K562 (cell line): ENCODE measurements around the gene CLDN14. TPM values are rescaled to one million over a fixed set of nuclear protein-coding genes. Genes with fewer than 3 reads are reported as not detected.

Source experiments
- CBFB ChIP-seq: sonication (generic); formaldehyde crosslinking; IDR thresholded peaks from 2 replicates; pipeline ENCODE4 v1.4.0; 2020; ENCODE audit warnings: mild to moderate bottlenecking, missing genetic modification reagents
- HCFC1 ChIP-seq: IDR thresholded peaks from 2 replicates; pipeline ENCODE4 v1.6.1; 2012; ENCODE audit warnings: low read depth, low read length, improper control_type of control experiment
- HDAC1 ChIP-seq, 2 experiments: fragments of 450-650 bp; IDR thresholded peaks; 2 replicates each; pipeline ENCODE4 v1.6.1; 2016 to 2017; ENCODE audit warnings: inconsistent platforms in 1 of 2, mild to moderate bottlenecking in 1 of 2, moderate library complexity in 1 of 2
- WHSC1 ChIP-seq: IDR thresholded peaks from one replicate; pipeline ENCODE4 v1.6.1; 2012; ENCODE audit warnings: low read length, control low read depth, inconsistent platforms
- ZNF766 ChIP-seq: fragments of 200-800 bp; sonication (Bioruptor generic); conservative IDR thresholded peaks from 2 replicates; pipeline ENCODE4 v1.6.1; 2016; ENCODE audit warnings: missing genetic modification characterization, missing compliant biosample characterization
- polyA plus RNA-seq, 8 experiments: library from polyadenylated mRNA; depleted of rRNA in 4 of 8; stranded (reverse) in 5 of 8; unstranded in 3 of 8; fragments of >200 nt; fragmentation: Nextera tagmentation in 2 of 8; fragmentation: Illumina TruSeq in 1 of 8; extraction: Ambion mirVana in 2 of 8; extraction: Trizol in 1 of 8; gene quantifications; 2 replicates each; pipeline versions ENCODE4 v1.2.1 to v1.2.3, GENCODE V29; 2011 to 2014; ENCODE audit warnings: inconsistent platforms in 1 of 8, missing spikeins in 1 of 8
- total RNA-seq, 7 experiments: library from RNA; depleted of rRNA in 6 of 7; stranded (reverse); fragments of >200 nt in 6 of 7; fragmentation: Illumina TruSeq in 2 of 7; extraction: Trizol in 2 of 7; gene quantifications; 2 replicates each; pipeline versions ENCODE4 v1.2.1 to v1.2.3, GENCODE V29; 2011 to 2021; ENCODE audit warnings: low replicate concordance in 1 of 7
- TF ChIP-seq, protein P1 (sequence below), 2 experiments: fragments of 450-650 bp in 1 of 2; sonication (generic) in 1 of 2; formaldehyde crosslinking in 1 of 2; IDR thresholded peaks; 2 replicates each; pipeline versions ENCODE4 v1.7.1 to v1.9.0; 2016 to 2022; ENCODE audit warnings: inconsistent platforms in 1 of 2, mild to moderate bottlenecking in 1 of 2, missing genetic modification reagents in 1 of 2
- TF ChIP-seq, protein P2 (sequence below), 2 experiments: fragments of 450-650 bp; formaldehyde crosslinking in 1 of 2; IDR thresholded peaks; 2 replicates each; pipeline versions ENCODE4 v1.4.0 to v1.6.1; 2014 to 2020; ENCODE audit warnings: mild to moderate bottlenecking in 2 of 2, borderline replicate concordance in 1 of 2, low read depth in 1 of 2

Gene CLDN14
- total and polyA plus RNA-seq, 9 of the 15 experiments (the other 6 are each of a cell fraction or from before 2014, with no cell fraction given): not detected

DNA sequence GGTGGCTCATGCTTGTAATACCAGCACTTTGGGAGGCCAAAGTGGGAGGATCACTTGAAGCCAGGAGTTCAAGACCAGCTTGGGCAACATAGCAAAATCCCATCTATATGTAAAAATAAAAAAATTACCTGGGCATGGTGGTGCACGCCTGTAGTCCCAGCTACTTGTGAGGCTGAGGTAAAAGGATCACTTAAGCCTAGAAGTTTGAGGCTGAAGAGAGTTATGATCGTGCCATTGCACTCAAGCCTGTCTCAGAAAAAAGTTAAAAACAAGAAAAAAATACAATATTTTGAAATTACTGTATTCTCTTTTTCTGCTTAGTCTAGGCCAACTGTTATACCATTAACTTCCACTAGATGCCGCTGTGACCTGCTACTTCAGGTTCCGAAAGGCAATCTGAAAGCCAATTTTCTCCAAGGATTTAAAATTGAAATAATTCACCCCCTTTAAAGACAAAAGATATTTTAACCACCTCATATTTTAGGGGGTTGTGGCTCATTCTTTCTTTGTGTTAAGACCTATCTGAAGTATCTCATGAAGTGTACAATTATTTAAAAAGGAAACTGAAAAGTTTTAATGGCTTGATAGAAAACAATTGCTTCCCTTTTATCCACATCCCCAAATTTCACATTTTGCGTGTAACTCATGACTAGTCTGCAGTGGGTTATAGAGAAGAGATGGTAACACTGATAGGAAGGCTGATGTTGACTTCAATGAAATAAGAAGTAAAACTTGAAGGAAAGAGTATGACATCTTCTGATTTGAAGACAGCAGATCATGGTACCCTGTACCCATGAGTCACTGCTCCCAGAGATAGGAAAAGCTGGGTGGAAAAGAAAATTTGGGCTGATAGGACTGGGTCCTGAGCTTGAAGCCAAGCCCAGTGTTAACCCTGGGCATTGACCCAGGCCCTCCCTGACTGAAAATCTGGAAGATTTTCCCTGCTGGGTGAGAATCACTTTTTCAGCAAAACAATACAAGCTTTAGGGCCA is 24.4 kb upstream of the CLDN14 start (continued):
- TF ChIP-seq, protein P1, sequence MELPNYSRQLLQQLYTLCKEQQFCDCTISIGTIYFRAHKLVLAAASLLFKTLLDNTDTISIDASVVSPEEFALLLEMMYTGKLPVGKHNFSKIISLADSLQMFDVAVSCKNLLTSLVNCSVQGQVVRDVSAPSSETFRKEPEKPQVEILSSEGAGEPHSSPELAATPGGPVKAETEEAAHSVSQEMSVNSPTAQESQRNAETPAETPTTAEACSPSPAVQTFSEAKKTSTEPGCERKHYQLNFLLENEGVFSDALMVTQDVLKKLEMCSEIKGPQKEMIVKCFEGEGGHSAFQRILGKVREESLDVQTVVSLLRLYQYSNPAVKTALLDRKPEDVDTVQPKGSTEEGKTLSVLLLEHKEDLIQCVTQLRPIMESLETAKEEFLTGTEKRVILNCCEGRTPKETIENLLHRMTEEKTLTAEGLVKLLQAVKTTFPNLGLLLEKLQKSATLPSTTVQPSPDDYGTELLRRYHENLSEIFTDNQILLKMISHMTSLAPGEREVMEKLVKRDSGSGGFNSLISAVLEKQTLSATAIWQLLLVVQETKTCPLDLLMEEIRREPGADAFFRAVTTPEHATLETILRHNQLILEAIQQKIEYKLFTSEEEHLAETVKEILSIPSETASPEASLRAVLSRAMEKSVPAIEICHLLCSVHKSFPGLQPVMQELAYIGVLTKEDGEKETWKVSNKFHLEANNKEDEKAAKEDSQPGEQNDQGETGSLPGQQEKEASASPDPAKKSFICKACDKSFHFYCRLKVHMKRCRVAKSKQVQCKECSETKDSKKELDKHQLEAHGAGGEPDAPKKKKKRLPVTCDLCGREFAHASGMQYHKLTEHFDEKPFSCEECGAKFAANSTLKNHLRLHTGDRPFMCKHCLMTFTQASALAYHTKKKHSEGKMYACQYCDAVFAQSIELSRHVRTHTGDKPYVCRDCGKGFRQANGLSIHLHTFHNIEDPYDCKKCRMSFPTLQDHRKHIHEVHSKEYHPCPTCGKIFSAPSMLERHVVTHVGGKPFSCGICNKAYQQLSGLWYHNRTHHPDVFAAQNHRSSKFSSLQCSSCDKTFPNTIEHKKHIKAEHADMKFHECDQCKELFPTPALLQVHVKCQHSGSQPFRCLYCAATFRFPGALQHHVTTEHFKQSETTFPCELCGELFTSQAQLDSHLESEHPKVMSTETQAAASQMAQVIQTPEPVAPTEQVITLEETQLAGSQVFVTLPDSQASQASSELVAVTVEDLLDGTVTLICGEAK (IDR thresholded peaks at IDR 0.05): no peak
- TF ChIP-seq, protein P1 (CRISPR knock-in tag; IDR thresholded peaks at IDR 0.05): no peak
- TF ChIP-seq, protein P2, sequence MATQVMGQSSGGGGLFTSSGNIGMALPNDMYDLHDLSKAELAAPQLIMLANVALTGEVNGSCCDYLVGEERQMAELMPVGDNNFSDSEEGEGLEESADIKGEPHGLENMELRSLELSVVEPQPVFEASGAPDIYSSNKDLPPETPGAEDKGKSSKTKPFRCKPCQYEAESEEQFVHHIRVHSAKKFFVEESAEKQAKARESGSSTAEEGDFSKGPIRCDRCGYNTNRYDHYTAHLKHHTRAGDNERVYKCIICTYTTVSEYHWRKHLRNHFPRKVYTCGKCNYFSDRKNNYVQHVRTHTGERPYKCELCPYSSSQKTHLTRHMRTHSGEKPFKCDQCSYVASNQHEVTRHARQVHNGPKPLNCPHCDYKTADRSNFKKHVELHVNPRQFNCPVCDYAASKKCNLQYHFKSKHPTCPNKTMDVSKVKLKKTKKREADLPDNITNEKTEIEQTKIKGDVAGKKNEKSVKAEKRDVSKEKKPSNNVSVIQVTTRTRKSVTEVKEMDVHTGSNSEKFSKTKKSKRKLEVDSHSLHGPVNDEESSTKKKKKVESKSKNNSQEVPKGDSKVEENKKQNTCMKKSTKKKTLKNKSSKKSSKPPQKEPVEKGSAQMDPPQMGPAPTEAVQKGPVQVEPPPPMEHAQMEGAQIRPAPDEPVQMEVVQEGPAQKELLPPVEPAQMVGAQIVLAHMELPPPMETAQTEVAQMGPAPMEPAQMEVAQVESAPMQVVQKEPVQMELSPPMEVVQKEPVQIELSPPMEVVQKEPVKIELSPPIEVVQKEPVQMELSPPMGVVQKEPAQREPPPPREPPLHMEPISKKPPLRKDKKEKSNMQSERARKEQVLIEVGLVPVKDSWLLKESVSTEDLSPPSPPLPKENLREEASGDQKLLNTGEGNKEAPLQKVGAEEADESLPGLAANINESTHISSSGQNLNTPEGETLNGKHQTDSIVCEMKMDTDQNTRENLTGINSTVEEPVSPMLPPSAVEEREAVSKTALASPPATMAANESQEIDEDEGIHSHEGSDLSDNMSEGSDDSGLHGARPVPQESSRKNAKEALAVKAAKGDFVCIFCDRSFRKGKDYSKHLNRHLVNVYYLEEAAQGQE (IDR thresholded peaks at IDR 0.05; ENCODE audit: borderline replicate concordance): peak; percentile 65; the same call in 1 of the 2 replicates
- TF ChIP-seq, protein P2 (CRISPR knock-in tag; IDR thresholded peaks at IDR 0.05; ENCODE audit: low read depth): no peak
- TF ChIP-seq CBFB: no peak
- 0 out of 2 replicates have a peak, but pooled peaks have one; percentile 18 for TF ChIP-seq ZNF766 (CRISPR knock-in tag)
- TF ChIP-seq HCFC1: no peak
- TF ChIP-seq HDAC1 (IDR thresholded peaks at IDR 0.05): no peak
- no peak for TF ChIP-seq WHSC1
